Activated naive CD8-positive, alpha-beta T cell treated with anti-CD3 and anti-CD28 coated beads, Interleukin-2, amount 10 ng/mL, durations not matched to agents 7 days and 5 days (primary cell): ENCODE data around the gene ZNF772. TPM values are rescaled to one million over a fixed set of nuclear protein-coding genes. Genes with fewer than 3 reads are reported as not detected.
"Not testable (repeated sequence)": the region's sequence is repeated elsewhere in the genome, so short reads cannot be mapped to it uniquely, and the experiment has no call there.

ENCODE experiments used
- ATAC-seq: fragments of 150-1000 bp; cut with Tn5 transposase; one replicate; pipeline ENCODE4 v1.10.0; 2021; ENCODE audit warnings: low read depth, moderate library complexity
- POLR2A ChIA-PET: fragments of 350-600 bp; sonication (Branson Sonifier 250); formaldehyde crosslinking; loops from one replicate; lab custom pipeline; 2021; ENCODE audit warnings: antibody characterized with exemption; lab: Charles Lee
- DNase-seq: peaks from one replicate; pipeline ENCODE4 v3.0.0; 2021
- H3K27ac Mint-ChIP-seq: one replicate; pipeline ENCODE4 v1.8.0; 2022; ENCODE audit warnings: mild to moderate bottlenecking, mixed read lengths
- H3K27me3 Mint-ChIP-seq: one replicate; pipeline ENCODE4 v1.8.0; 2022; ENCODE audit warnings: mild to moderate bottlenecking, moderate library complexity, mixed read lengths
- H3K36me3 Mint-ChIP-seq: one replicate; pipeline ENCODE4 v1.8.0; 2021; ENCODE audit warnings: mild to moderate bottlenecking, mixed read lengths
- H3K4me1 Mint-ChIP-seq: one replicate; pipeline ENCODE4 v1.8.0; 2021; ENCODE audit warnings: mixed read lengths
- H3K4me3 Mint-ChIP-seq: one replicate; pipeline ENCODE4 v1.8.0; 2022; ENCODE audit warnings: mild to moderate bottlenecking, moderate library complexity, mixed read lengths
- H3K9me3 Mint-ChIP-seq: one replicate; pipeline ENCODE4 v1.8.0; 2021; ENCODE audit warnings: mixed read lengths
- total RNA-seq, 2 experiments: library from RNA; stranded (reverse); gene quantifications; one replicate each; pipeline ENCODE4 v1.2.3, GENCODE V29; 2021

Gene ZNF772
- 10 to 100 TPM; 13.7 to 13.8 TPM for total RNA-seq

DNA sequence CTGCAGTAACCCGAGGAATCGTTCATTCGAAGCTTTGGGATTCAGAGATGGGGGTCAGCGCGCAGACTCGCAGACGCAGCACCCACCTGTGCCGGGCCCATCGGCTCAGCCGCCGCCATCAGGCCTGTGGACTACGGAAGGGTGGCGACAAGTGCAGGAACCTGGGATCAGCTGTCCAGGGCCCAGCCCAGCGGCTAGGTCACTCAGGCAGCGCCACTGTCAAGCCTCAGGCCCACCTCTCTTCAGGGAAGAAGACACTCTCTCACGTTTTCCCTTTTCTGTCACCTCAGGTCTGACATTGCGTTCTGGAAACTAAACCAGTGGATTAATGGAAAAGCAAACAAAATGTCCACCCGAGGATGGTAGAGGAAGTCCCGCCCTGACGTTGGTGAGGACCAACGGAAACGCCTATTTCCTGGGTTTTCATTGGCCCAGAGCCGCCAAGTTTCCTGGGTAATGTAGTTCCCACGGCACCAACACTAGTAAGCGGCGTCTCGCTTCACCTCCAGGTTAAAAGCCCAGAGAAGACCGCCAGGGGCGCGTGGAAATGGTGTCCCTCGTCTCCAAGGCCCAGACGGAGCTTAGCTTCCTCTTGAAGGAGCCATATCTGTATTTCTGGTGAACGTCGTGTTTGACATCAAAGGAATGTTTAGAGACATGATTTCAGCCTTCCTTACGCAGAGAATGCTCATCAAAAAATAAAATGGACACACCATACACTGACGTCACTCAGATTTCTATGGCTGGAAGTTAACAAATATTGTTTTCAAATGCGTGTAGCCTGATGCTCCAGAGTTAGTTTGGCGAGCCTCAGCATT, at the start of gene ZNF772:
Gene ZNF772 (minus strand): TSS at position 376 of the 818 bp plus-strand sequence. CDS start 257 bp downstream, at position 119.
- Mint-ChIP-seq H3K4me3 (peak within 1 kb of the TSS; percentile 86), H3K27ac (peak within 1 kb of the TSS; percentile 92), H3K36me3 (peaks cover 50% of the 10 kb centered on the region), H3K9me3 (peaks cover 48% of the 10 kb centered on the region), H3K27me3 (no peaks in the 10 kb centered on the region), H3K4me1 (peaks cover 22% of the 10 kb centered on the region)
- peak; percentile 100 for ATAC-seq
- POLR2A ChIA-PET: interaction anchor here (1.1 to 1.7 kb wide), 3 partner anchors 22 to 285 kb away, joined by 4 to 5 read pairs (median 4); partner anchors contain the start of genes ZNF749 and ZNF773
- peak; percentile 81 for DNase-seq

- peaks cover 31% of the 10 kb centered on the region for H3K9me3 Mint-ChIP-seq
- H3K27me3 Mint-ChIP-seq, H3K27ac Mint-ChIP-seq, H3K4me1 Mint-ChIP-seq, H3K4me3 Mint-ChIP-seq, POLR2A ChIA-PET, DNase-seq, ATAC-seq: not testable (repeated sequence)
- H3K36me3 Mint-ChIP-seq: peaks cover 41% of the 10 kb centered on the region
These were observed 40.7 kb upstream of the ZNF772 start for GRCh38 chr19:57518021-57518420.

DNA sequence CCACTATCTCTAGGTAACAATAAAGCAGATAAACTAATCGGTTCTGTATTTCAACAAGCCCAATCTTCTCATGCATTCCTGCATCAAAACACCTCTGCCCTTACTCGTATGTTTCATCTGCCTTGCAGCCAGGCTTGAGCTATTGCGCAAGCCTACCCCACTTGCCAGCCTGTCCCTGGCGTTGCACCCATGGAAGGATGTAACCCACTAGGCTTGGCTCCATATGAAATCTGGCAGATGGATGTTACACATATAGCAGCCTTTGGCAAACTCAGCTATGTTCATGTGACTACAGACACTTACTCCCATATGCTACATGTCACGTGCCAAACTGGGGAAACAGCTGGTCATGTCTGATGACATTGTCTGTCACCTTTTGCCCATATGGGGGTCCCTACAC, 37.9 kb upstream of the ZNF772 start:
- Mint-ChIP-seq H3K4me1 (no peaks in the 10 kb centered on the region), H3K27ac (no peak overlapping the region), H3K27me3 (no peaks in the 10 kb centered on the region), H3K9me3 (peaks cover 37% of the 10 kb centered on the region), H3K36me3 (peaks cover 53% of the 10 kb centered on the region), H3K4me3 (no peak overlapping the region)
- POLR2A ChIA-PET: no interaction called here
- no peak for ATAC-seq
- DNase-seq: no peak

DNA sequence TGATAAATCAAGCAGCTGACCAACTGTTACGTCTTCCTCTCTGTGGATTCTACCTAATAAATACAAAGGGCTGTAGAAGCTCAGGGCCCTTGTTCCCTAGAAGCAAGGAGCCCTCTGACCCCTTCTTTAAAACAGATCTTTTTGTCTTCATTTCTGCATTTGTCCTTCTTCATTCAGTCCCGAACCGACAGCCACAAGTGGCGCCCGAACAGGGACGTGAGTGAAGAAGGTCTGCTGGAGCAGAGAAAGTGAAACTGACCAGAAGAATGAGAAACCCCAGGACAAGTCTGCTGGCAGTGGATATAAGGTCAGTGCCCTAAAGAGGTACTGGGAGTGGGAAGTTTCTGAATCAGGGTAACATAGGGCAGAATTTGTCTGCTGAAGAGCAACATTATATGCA, 35.5 kb upstream of the ZNF772 start:
- no peaks in the 10 kb centered on the region for H3K4me1 Mint-ChIP-seq
- no peaks in the 10 kb centered on the region for H3K27me3 Mint-ChIP-seq
- peaks cover 42% of the 10 kb centered on the region for H3K9me3 Mint-ChIP-seq
- ATAC-seq: no peak
- peaks cover 73% of the 10 kb centered on the region for H3K36me3 Mint-ChIP-seq
- POLR2A ChIA-PET: interaction anchor here (0.7 kb wide), 1 partner anchor 13 kb away, joined by 3 read pairs; the partner anchor contains the start of gene ZNF773
- no peak overlapping the region for H3K4me3 Mint-ChIP-seq
- H3K27ac Mint-ChIP-seq: no peak overlapping the region
- no peak for DNase-seq

GRCh38 chr19:57511484-57511883, 34.1 kb upstream of the ZNF772 start:
- no peaks in the 10 kb centered on the region for H3K4me1 Mint-ChIP-seq
- no peak overlapping the region for H3K27ac Mint-ChIP-seq
- H3K36me3 Mint-ChIP-seq: peaks cover 79% of the 10 kb centered on the region
- peaks cover 43% of the 10 kb centered on the region for H3K9me3 Mint-ChIP-seq
- POLR2A ChIA-PET: no interaction called here
- ATAC-seq (no peak), DNase-seq (no peak)
- no peaks in the 10 kb centered on the region for H3K27me3 Mint-ChIP-seq
- no peak overlapping the region for H3K4me3 Mint-ChIP-seq

- ATAC-seq (no peak), DNase-seq (no peak)
- Mint-ChIP-seq H3K27ac (peak overlapping the region; percentile 21), H3K4me3 (no peak overlapping the region), H3K4me1 (peaks cover 2% of the 10 kb centered on the region), H3K9me3 (peaks cover 43% of the 10 kb centered on the region), H3K36me3 (peaks cover 85% of the 10 kb centered on the region), H3K27me3 (no peaks in the 10 kb centered on the region)
- POLR2A ChIA-PET: no interaction called here
These were observed 28.8 kb upstream of the ZNF772 start for GRCh38 chr19:57506163-57506562.

GRCh38 chr19:57500400-57500799, 23.0 kb upstream of the ZNF772 start:
- H3K27ac Mint-ChIP-seq: peak overlapping the region; percentile 84
- peaks cover 17% of the 10 kb centered on the region for H3K4me1 Mint-ChIP-seq
- peaks cover 31% of the 10 kb centered on the region for H3K9me3 Mint-ChIP-seq
- not testable (repeated sequence) for DNase-seq, H3K27me3 Mint-ChIP-seq, ATAC-seq
- POLR2A ChIA-PET: interaction anchor here (0.7 to 2.0 kb wide), 4 partner anchors 13 to 133 kb away, joined by 4 read pairs; partner anchors contain the start of genes ZNF211, ZNF416, ZNF419 and ZNF772
- H3K4me3 Mint-ChIP-seq: peak overlapping the region; percentile 95
- H3K36me3 Mint-ChIP-seq: peaks cover 50% of the 10 kb centered on the region

DNA sequence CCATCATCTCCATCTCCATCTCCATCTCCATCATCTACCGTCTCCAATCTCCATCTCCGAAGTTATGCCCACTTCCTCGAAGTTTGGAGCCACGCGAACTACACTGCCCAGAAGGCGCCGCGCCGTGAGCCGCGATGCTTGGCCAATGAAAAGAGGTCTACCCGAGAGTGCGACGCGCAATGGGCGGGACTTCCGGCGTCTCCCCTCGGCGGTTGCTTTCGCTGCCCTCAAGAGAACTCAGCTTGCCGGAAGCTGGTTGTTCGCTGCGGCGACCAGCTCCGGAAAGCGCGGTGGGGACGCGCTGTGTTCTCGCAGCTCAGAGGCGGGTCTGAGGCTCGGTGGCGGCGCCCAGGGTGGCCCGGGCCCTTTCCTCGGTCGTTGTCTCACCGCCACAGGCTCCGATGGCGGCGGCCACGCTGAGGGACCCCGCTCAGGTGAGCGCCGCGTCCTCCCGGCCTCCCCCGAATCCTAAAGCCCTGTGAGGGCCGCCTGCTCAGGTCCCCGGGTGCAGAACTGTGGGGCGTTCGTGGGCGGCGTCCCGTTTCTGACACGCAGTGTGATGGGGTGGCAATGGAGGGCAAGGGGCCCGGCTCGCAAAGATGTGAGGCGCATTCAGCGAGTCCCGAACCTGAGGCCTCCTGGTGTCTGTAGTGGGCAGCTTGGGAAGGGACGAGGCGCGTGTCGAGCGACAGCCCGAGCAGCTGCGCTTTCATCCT, 22.5 kb upstream of the ZNF772 start, which contains the start of gene ZNF773:
Gene ZNF773 (plus strand): TSS at position 259 of the 716 bp plus-strand sequence. CDS start 143 bp downstream, at position 402.
- peaks cover 51% of the 10 kb centered on the region for H3K36me3 Mint-ChIP-seq
- H3K4me1 Mint-ChIP-seq: peaks cover 17% of the 10 kb centered on the region
- POLR2A ChIA-PET: interaction anchor here (0.5 to 2.0 kb wide), 6 partner anchors 12 to 139 kb away, joined by 3 to 7 read pairs (median 4); partner anchors contain the start of genes ZNF211, ZNF416, ZNF419 and ZNF772
- peak within 1 kb of the TSS; percentile 95 for H3K4me3 Mint-ChIP-seq
- peaks cover 31% of the 10 kb centered on the region for H3K9me3 Mint-ChIP-seq
- DNase-seq (peak; percentile 96), ATAC-seq (peak; percentile 95)
- peak within 1 kb of the TSS; percentile 97 for H3K27ac Mint-ChIP-seq
- H3K27me3 Mint-ChIP-seq: not testable (repeated sequence)

GRCh38 chr19:57499332-57499679, 21.9 kb upstream of the ZNF772 start:
- peak overlapping the region; percentile 95 for H3K4me3 Mint-ChIP-seq
- peaks cover 33% of the 10 kb centered on the region for H3K9me3 Mint-ChIP-seq
- not testable (repeated sequence) for DNase-seq, H3K27me3 Mint-ChIP-seq, ATAC-seq
- H3K4me1 Mint-ChIP-seq: peaks cover 17% of the 10 kb centered on the region
- peaks cover 51% of the 10 kb centered on the region for H3K36me3 Mint-ChIP-seq
- POLR2A ChIA-PET: interaction anchor here (0.5 to 2.0 kb wide), 5 partner anchors 13 to 140 kb away, joined by 3 to 7 read pairs (median 4); partner anchors contain the start of genes ZNF211, ZNF416 and ZNF772
- H3K27ac Mint-ChIP-seq: peak overlapping the region; percentile 97

GRCh38 chr19:57488299-57488644, 10.9 kb upstream of the ZNF772 start:
- ATAC-seq, DNase-seq, H3K27me3 Mint-ChIP-seq: not testable (repeated sequence)
- H3K9me3 Mint-ChIP-seq: peaks cover 36% of the 10 kb centered on the region
- POLR2A ChIA-PET: interaction anchor here (0.6 kb wide), 1 partner anchor 893 kb away, joined by 9 read pairs; the partner anchor contains the start of gene ZNF71
- H3K4me3 Mint-ChIP-seq: peak overlapping the region; percentile 82
- peaks cover 54% of the 10 kb centered on the region for H3K36me3 Mint-ChIP-seq
- peaks cover 13% of the 10 kb centered on the region for H3K4me1 Mint-ChIP-seq
- peak overlapping the region; percentile 72 for H3K27ac Mint-ChIP-seq

- H3K27me3 Mint-ChIP-seq: not testable (repeated sequence)
- POLR2A ChIA-PET: interaction anchor here (0.6 to 0.9 kb wide), 3 partner anchors 12 to 893 kb away, joined by 4 to 9 read pairs (median 4); partner anchors contain the start of genes ZNF71 and ZNF773
- peak; percentile 91 for DNase-seq
- peak; percentile 92 for ATAC-seq
- Mint-ChIP-seq H3K4me3 (peak within 1 kb of the TSS; percentile 82), H3K4me1 (peaks cover 13% of the 10 kb centered on the region), H3K36me3 (peaks cover 49% of the 10 kb centered on the region), H3K9me3 (peaks cover 32% of the 10 kb centered on the region), H3K27ac (peak within 1 kb of the TSS; percentile 81)
These were observed 10.3 kb upstream of the ZNF772 start, which contains the start of gene ZNF419 for GRCh38 chr19:57487477-57488298. TSS of gene ZNF419 (plus strand) at chr19:57487750. CDS start at chr19:57487951, 201 bp downstream.

- peaks cover 79% of the 10 kb centered on the region for H3K36me3 Mint-ChIP-seq
- no peak for DNase-seq
- no peak overlapping the region for H3K4me3 Mint-ChIP-seq
- POLR2A ChIA-PET: no interaction called here
- peaks cover 22% of the 10 kb centered on the region for H3K4me1 Mint-ChIP-seq
- H3K27me3 Mint-ChIP-seq: no peaks in the 10 kb centered on the region
- no peak overlapping the region for H3K27ac Mint-ChIP-seq
- no peak for ATAC-seq
- H3K9me3 Mint-ChIP-seq: peaks cover 68% of the 10 kb centered on the region
These were observed 3.7 kb downstream of the ZNF772 start for GRCh38 chr19:57473646-57474045.
